Loucy (cell line): Measurements from ENCODE around the gene FEM1A.

Experiments used
- CTCF ChIP-seq: fragments of 200-600 bp; sonication (generic); conservative IDR thresholded peaks from 2 replicates; pipeline ENCODE4 v1.5.1; 2014; ENCODE audit warnings: mild to moderate bottlenecking, antibody characterized with exemption, low read length
- EZH2phosphoT487 ChIP-seq: fragments of 200-600 bp; IDR thresholded peaks from 2 replicates; pipeline ENCODE4 v1.6.1; 2018; ENCODE audit warnings: antibody characterized with exemption, mild to moderate bottlenecking, moderate library complexity, borderline replicate concordance

- TF ChIP-seq CTCF: no peak
- no peak for TF ChIP-seq EZH2phosphoT487
Measured at GRCh38 chr19:4794971-4795370, 3.4 kb downstream of the FEM1A start.
